H1 (cell line): ENCODE data around the gene RPL7L1. TPM values are rescaled to one million over a fixed set of nuclear protein-coding genes. Genes with fewer than 3 reads are reported as not detected.

Experiments used
- CTCF ChIA-PET: fragments of 300-600 bp; sonication (Branson Sonifier 250); formaldehyde crosslinking; loops from one replicate; lab custom pipeline; 2021; ENCODE audit not compliant: partially characterized antibody; lab: Charles Lee
- POLR2A ChIA-PET: fragments of 300-600 bp; sonication (Branson Sonifier 250); formaldehyde crosslinking; loops from one replicate; lab custom pipeline; 2021; ENCODE audit warnings: inconsistent platforms; ENCODE audit not compliant: partially characterized antibody; lab: Charles Lee
- DNase-seq, 2 experiments: peaks; one replicate each; pipeline versions ENCODE4 v3.0.0 to v3.0.0-alpha.2; 2010 to 2022; ENCODE audit warnings: low spot score in 2 of 2, low read depth in 1 of 2, mixed read lengths in 1 of 2
- FAIRE-seq: peaks from 2 replicates; lab custom pipeline; 2011; peaks lifted over from hg19 to GRCh38; lab: Jason Lieb, UNC
- H2AFZ ChIP-seq: 2 replicates; pipeline ENCODE4 v1.8.1; 2012; ENCODE audit warnings: low read length, inconsistent platforms
- H2AK5ac ChIP-seq: 2 replicates; pipeline ENCODE4 v1.6.1; 2013; ENCODE audit warnings: low read depth, low read length
- H2BK120ac ChIP-seq: replicated peaks from 2 replicates; pipeline ENCODE3; 2013; ENCODE audit warnings: low read depth, low read length, inconsistent platforms
- H2BK12ac ChIP-seq: 2 replicates; pipeline ENCODE4 v1.6.1; 2013; ENCODE audit warnings: low read depth, low read length
- H2BK15ac ChIP-seq: 2 replicates; pipeline ENCODE4 v1.6.1; 2013; ENCODE audit warnings: low read length
- H2BK20ac ChIP-seq: 2 replicates; pipeline ENCODE4 v1.6.1; 2013; ENCODE audit warnings: low read length
- H2BK5ac ChIP-seq: 2 replicates; pipeline ENCODE4 v1.6.1; 2013; ENCODE audit warnings: low read depth, low read length
- H3K14ac ChIP-seq: 2 replicates; pipeline ENCODE4 v1.6.1; 2013; ENCODE audit warnings: inconsistent platforms; ENCODE audit not compliant: insufficient read length
- H3K18ac ChIP-seq: 2 replicates; pipeline ENCODE4 v1.6.1; 2013; ENCODE audit warnings: low read length; ENCODE audit errors: extremely low read depth
- H3K23ac ChIP-seq: 2 replicates; pipeline ENCODE4 v1.6.1; 2013; ENCODE audit warnings: inconsistent platforms; ENCODE audit not compliant: insufficient read length
- H3K23me2 ChIP-seq: 2 replicates; pipeline ENCODE4 v1.6.1; 2013; ENCODE audit warnings: low read depth, low read length
- H3K27ac ChIP-seq: 2 replicates; pipeline ENCODE4 v1.6.1; 2011; ENCODE audit warnings: low read depth, low read length, inconsistent platforms
- H3K27me3 ChIP-seq, 4 experiments: replicated peaks in 1 of 4; 1 replicate in 1 of 4; 2 replicates in 3 of 4; pipeline versions ENCODE4 v1.6.1 to v1.8.1; 2011 to 2013; ENCODE audit warnings: low read length in 3 of 4, mild to moderate bottlenecking in 3 of 4, inconsistent platforms in 2 of 4, mixed read lengths in 2 of 4, moderate library complexity in 1 of 4; ENCODE audit not compliant: control insufficient read depth in 3 of 4, insufficient read depth in 3 of 4; ENCODE audit errors: extremely low read depth in 1 of 4
- H3K36me3 ChIP-seq, 4 experiments: 2 replicates each; pipeline versions ENCODE4 v1.6.1 to v1.8.1; 2011 to 2013; ENCODE audit warnings: mild to moderate bottlenecking in 4 of 4, low read length in 3 of 4, moderate library complexity in 2 of 4, control low read depth in 1 of 4, inconsistent platforms in 1 of 4; ENCODE audit not compliant: insufficient read depth in 4 of 4, control insufficient read depth in 2 of 4
- H3K4ac ChIP-seq: replicated peaks from 2 replicates; pipeline ENCODE3; 2013; ENCODE audit warnings: low read length, low read depth, mixed read lengths, inconsistent platforms; ENCODE audit not compliant: insufficient read length
- H3K4me1 ChIP-seq, 4 experiments: replicated peaks in 1 of 4; 1 replicate in 1 of 4; 2 replicates in 3 of 4; pipeline versions ENCODE4 v1.6.1 to v1.8.1; 2011 to 2013; ENCODE audit warnings: low read length in 3 of 4, inconsistent platforms in 2 of 4, mixed read lengths in 1 of 4; ENCODE audit not compliant: insufficient read depth in 4 of 4, control insufficient read depth in 3 of 4
- H3K4me2 ChIP-seq, 2 experiments: 2 replicates each; pipeline versions ENCODE4 v1.6.1 to v1.8.1; 2011 to 2013; ENCODE audit warnings: low read depth in 2 of 2, low read length in 2 of 2, control low read depth in 1 of 2, inconsistent platforms in 1 of 2, mild to moderate bottlenecking in 1 of 2; ENCODE audit not compliant: insufficient read depth in 1 of 2
- H3K4me3 ChIP-seq, 4 experiments: fragments of 200-600, 300-600 bp in 1 of 4; sonication (generic), shearing (Covaris generic), sonication (Bioruptor Twin) in 1 of 4; 2 replicates each; pipeline versions ENCODE4 v1.5.1 to v1.8.1; 2011 to 2016; ENCODE audit warnings: low read length in 4 of 4, low read depth in 3 of 4, control low read depth in 2 of 4, inconsistent platforms in 2 of 4, mild to moderate bottlenecking in 2 of 4, mixed read lengths in 1 of 4, moderate library complexity in 1 of 4; ENCODE audit not compliant: insufficient read depth in 2 of 4; ENCODE audit errors: extremely low read depth in 1 of 4
- H3K56ac ChIP-seq: replicated peaks from 2 replicates; pipeline ENCODE3; 2013; ENCODE audit warnings: low read depth, mild to moderate bottlenecking, mixed read lengths, low read length, inconsistent platforms; ENCODE audit not compliant: insufficient read length
- H3K79me1 ChIP-seq: 2 replicates; pipeline ENCODE4 v1.6.1; 2013; ENCODE audit warnings: low read depth, low read length, control low read depth
- H3K79me2 ChIP-seq, 2 experiments: 2 replicates each; pipeline versions ENCODE4 v1.6.1 to v1.8.1; 2012 to 2013; ENCODE audit warnings: low read length in 2 of 2, mild to moderate bottlenecking in 2 of 2, inconsistent platforms in 1 of 2; ENCODE audit not compliant: insufficient read depth in 2 of 2, control insufficient read depth in 1 of 2
- H3K9ac ChIP-seq, 4 experiments: replicated peaks in 1 of 4; 1 replicate in 1 of 4; 2 replicates in 3 of 4; pipeline versions ENCODE4 v1.6.1 to v1.8.1; 2011 to 2013; ENCODE audit warnings: low read depth in 3 of 4, low read length in 3 of 4, control low read depth in 2 of 4, mild to moderate bottlenecking in 2 of 4, moderate library complexity in 2 of 4, inconsistent platforms in 1 of 4; ENCODE audit errors: extremely low read depth in 1 of 4
- H3K9me3 ChIP-seq, 2 experiments: 2 replicates each; pipeline versions ENCODE4 v1.6.1 to v1.8.1; 2012 to 2013; ENCODE audit warnings: mild to moderate bottlenecking in 2 of 2, moderate library complexity in 2 of 2, control low read depth in 1 of 2, inconsistent platforms in 1 of 2, low read depth in 1 of 2, low read length in 1 of 2, mixed read lengths in 1 of 2; ENCODE audit not compliant: insufficient read depth in 2 of 2
- H4K20me1 ChIP-seq, 2 experiments: replicated peaks in 1 of 2; 2 replicates each; pipeline versions ENCODE3 to v1.8.1; 2011 to 2013; ENCODE audit warnings: inconsistent platforms in 2 of 2, low read length in 2 of 2, mild to moderate bottlenecking in 1 of 2; ENCODE audit not compliant: insufficient read depth in 2 of 2, control insufficient read depth in 1 of 2
- H4K5ac ChIP-seq: 2 replicates; pipeline ENCODE4 v1.6.1; 2013; ENCODE audit warnings: low read length, low read depth, mixed read lengths, inconsistent platforms; ENCODE audit not compliant: insufficient read length
- H4K8ac ChIP-seq: 2 replicates; pipeline ENCODE4 v1.8.0; 2013; ENCODE audit warnings: mild to moderate bottlenecking, moderate library complexity, low read length, inconsistent platforms; ENCODE audit not compliant: insufficient read depth; ENCODE audit errors: extremely low read depth
- H4K91ac ChIP-seq: replicated peaks from 2 replicates; pipeline ENCODE3; 2013; ENCODE audit warnings: low read length, mixed read lengths, inconsistent platforms; ENCODE audit not compliant: insufficient read length
- HDAC2 ChIP-seq, 2 experiments: fragments of 300-600 bp in 1 of 2; sonication (generic) in 1 of 2; IDR thresholded peaks; 2 replicates each; pipeline ENCODE4 v1.6.1; 2011 to 2012; ENCODE audit warnings: low read depth in 2 of 2, low read length in 2 of 2, mild to moderate bottlenecking in 2 of 2, moderate library complexity in 2 of 2, borderline replicate concordance in 1 of 2, inconsistent platforms in 1 of 2
- SIN3A ChIP-seq, 2 experiments: IDR thresholded peaks in 1 of 2; conservative IDR thresholded peaks in 1 of 2; 2 replicates each; pipeline ENCODE4 v1.6.1; 2011 to 2012; ENCODE audit warnings: low read length in 2 of 2, improper control_type of control experiment in 1 of 2, low read depth in 1 of 2, mild to moderate bottlenecking in 1 of 2
- WGBS, 2 experiments: shearing (Covaris generic) in 1 of 2; methylation state at CpG; one replicate each; pipeline versions ENCODE4 v1.1.6 to v1.1.7; 2013 to 2015; ENCODE audit warnings: low lambda C conversion rate in 2 of 2, mixed read lengths in 2 of 2, inconsistent platforms in 1 of 2, low coverage in 1 of 2, missing lambda C conversion rate in 1 of 2; ENCODE audit not compliant: insufficient replicate concordance in 2 of 2, insufficient coverage in 1 of 2, insufficient read length in 1 of 2; ENCODE audit errors: extremely low coverage in 1 of 2, missing lambda C conversion rate in 1 of 2; 5-methylcytosine and 5-hydroxymethylcytosine counted together
- polyA plus RNA-seq, 7 experiments: library from polyadenylated mRNA; depleted of rRNA in 3 of 7; stranded (reverse) in 5 of 7; unstranded in 2 of 7; fragments of >200 nt in 5 of 7; fragments of 200-250 nt in 2 of 7; gene quantifications; 1 replicate in 5 of 7; 2 replicates in 1 of 7; 4 replicates in 1 of 7; pipeline versions ENCODE4 v1.2.1 to v1.2.3, GENCODE V29; 2011 to 2013; ENCODE audit warnings: missing spikeins in 2 of 7, mixed read lengths in 2 of 7
- total RNA-seq: library from RNA; stranded (reverse); fragmentation: NEBNext Ultra II Directional; extraction: Animal tissue kit (Norgen Biotek cat#: 25700); gene quantifications from 2 replicates; pipeline ENCODE4 v1.2.1, GENCODE V29; 2021
- TF ChIP-seq, protein P1 (sequence below): IDR thresholded peaks from 2 replicates; pipeline ENCODE4 v1.6.1; 2011; ENCODE audit warnings: low read length, improper control_type of control experiment

The RPL7L1 gene
- total and polyA plus RNA-seq, 2 of the 8 experiments (the other 6 are each of a cell fraction or from before 2014, with no cell fraction given) = 31.0 to 117 TPM

DNA sequence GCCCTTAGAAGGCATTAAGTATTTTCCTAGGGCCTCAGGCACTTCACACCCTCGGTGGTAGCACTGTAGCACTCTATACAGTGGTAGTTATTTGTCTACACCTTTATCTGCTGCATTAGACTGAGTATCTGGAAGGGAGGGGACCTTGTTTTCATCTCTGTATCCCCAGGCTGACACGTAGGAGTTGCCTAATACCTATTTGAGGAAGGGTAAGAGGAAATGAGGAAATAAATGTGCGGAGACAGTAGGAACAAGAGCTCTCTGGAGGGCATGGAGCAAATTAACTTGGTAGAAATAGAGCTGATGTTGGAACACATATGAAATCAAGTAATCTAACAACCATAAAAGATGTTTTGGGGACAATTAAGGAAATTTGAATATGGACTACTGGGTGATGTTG, 53.8 kb downstream of the RPL7L1 start:
- H3K9ac ChIP-seq = no peak overlapping the region
- 73% methylated on average over 3 of the region's 3 CpGs; no CpG with 5 or more reads in 1 of the 2 experiments for WGBS, 2 experiments
- TF ChIP-seq SIN3A (conservative IDR thresholded peaks at IDR 0.05 in 1 of 2, IDR thresholded peaks at IDR 0.05 in 1 of 2; ENCODE audit: low read depth in 1 of 2, low read length in 2 of 2) (no peak), HDAC2 (IDR thresholded peaks at IDR 0.05; ENCODE audit: borderline replicate concordance in 1 of 2, low read depth in 2 of 2, low read length in 2 of 2) (no peak)
- TF ChIP-seq, protein P1, sequence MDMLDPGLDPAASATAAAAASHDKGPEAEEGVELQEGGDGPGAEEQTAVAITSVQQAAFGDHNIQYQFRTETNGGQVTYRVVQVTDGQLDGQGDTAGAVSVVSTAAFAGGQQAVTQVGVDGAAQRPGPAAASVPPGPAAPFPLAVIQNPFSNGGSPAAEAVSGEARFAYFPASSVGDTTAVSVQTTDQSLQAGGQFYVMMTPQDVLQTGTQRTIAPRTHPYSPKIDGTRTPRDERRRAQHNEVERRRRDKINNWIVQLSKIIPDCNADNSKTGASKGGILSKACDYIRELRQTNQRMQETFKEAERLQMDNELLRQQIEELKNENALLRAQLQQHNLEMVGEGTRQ = no peak
- H4K91ac ChIP-seq = no peak overlapping the region
- H2BK120ac ChIP-seq = no peak overlapping the region
- H3K27me3 ChIP-seq = no peaks in the 10 kb centered on the region
- H3K23me2 ChIP-seq = peaks cover 8% of the 10 kb centered on the region
- no peak overlapping the region for H3K27ac ChIP-seq
- H3K56ac ChIP-seq = no peak overlapping the region
- peaks cover 0 to 5% of the 10 kb centered on the region in 2 experiments for H4K20me1 ChIP-seq
- H3K14ac ChIP-seq = no peak overlapping the region
- H2AFZ ChIP-seq = no peak overlapping the region
- peaks cover 13% of the 10 kb centered on the region; the same call in 1 of the 2 replicates for H3K79me1 ChIP-seq
- peaks cover 0 to 48% of the 10 kb centered on the region in 2 experiments; a peak in 3 of 4 replicates for H3K79me2 ChIP-seq
- no peak overlapping the region for H3K4ac ChIP-seq
- no peak overlapping the region for H3K4me3 ChIP-seq
- H4K8ac ChIP-seq = no peak overlapping the region
- CTCF ChIA-PET = interaction anchor here (0.5 to 1.3 kb wide), 4 partner anchors 8 to 23 kb away, joined by 3 read pairs; partner anchors contain the start of gene PTCRA
- no peak overlapping the region for H2BK15ac ChIP-seq
- no peak overlapping the region for H3K4me2 ChIP-seq
- DNase-seq = no peak
- H2BK12ac ChIP-seq = no peak overlapping the region
- no peak overlapping the region for H2AK5ac ChIP-seq
- peaks cover 3 to 45% (median 23%) of the 10 kb centered on the region in 4 experiments; a peak in 7 of 8 replicates for H3K36me3 ChIP-seq
- H3K18ac ChIP-seq = no peak overlapping the region
- no peaks in the 10 kb centered on the region for H3K9me3 ChIP-seq
- no peak overlapping the region for H4K5ac ChIP-seq
- H2BK5ac ChIP-seq = no peak overlapping the region
- no peak for FAIRE-seq
- H2BK20ac ChIP-seq = no peak overlapping the region
- no peak overlapping the region for H3K23ac ChIP-seq
- H3K4me1 ChIP-seq = peaks cover 0 to 4% (median 2%) of the 10 kb centered on the region in 4 experiments; a peak in 3 of 7 replicates
- POLR2A ChIA-PET = interaction anchor here (1.1 to 1.2 kb wide), 2 partner anchors 22 to 50 kb away, joined by 3 to 8 read pairs; no protein-coding TSS in a partner anchor
